NCI-H146 treated with DMSO at 0.1 percent for 48 hours (cell line): ENCODE data around the gene ATP13A2.
A peak's percentile ranks its signal among the peaks of the same experiment; 100 is the strongest.

Experiments
- DNase-seq: peaks from one replicate; lab custom pipeline; 2025; ENCODE audit not compliant: unreplicated experiment; lab: John Stamatoyannopoulos, UW

ATP13A2 gene

GRCh38 chr1:17011439-17012307, at the start of gene ATP13A2:
Gene ATP13A2 (minus strand): TSS chr1:17011928. CDS start chr1:17011738, 190 bp downstream.
- peak; percentile 59 for DNase-seq

- no peak for DNase-seq
Measured at GRCh38 chr1:17061486-17061885, 49.8 kb upstream of the ATP13A2 start.

GRCh38 chr1:17060306-17060749, 48.6 kb upstream of the ATP13A2 start:
- no peak for DNase-seq

GRCh38 chr1:17059391-17060305, 47.9 kb upstream of the ATP13A2 start:
- peak; percentile 35 for DNase-seq

- no peak for DNase-seq
Measured at GRCh38 chr1:17056551-17056950, 44.8 kb upstream of the ATP13A2 start.

- no peak for DNase-seq
Measured at GRCh38 chr1:17055801-17056200, 44.1 kb upstream of the ATP13A2 start.

GRCh38 chr1:17053685-17054410, 42.1 kb upstream of the ATP13A2 start, which contains the start of gene SDHB:
Gene SDHB (minus strand): TSS chr1:17054032. CDS start chr1:17054019, 13 bp downstream.
- peak; percentile 82 for DNase-seq

DNA sequence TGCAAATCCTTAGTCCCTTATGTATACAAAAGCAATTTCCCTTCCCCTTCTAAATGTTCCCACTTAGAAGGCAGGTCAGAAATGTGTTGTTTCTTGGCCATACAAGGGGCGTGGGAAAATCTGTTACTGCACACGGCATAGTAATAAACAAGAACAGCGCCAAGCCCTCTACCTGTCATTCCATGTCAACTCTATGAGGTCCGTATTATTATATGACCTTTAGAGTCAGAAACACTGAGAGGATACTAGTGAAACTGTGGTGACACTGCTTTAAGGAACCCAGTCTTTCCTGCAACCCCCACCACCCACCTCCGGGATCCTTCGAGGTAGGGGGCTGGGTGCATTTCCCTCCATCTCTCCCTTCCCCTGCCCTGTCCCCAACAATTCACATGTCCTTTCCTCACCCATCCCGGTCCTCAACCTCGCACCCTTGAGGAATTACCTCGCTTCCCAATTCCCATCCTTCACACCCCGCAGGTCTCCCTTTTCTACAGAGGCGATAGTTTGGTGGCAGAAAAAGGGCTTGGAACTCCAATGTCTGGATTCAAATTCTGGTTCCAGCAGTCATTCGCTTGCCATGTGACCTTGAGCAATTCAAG, 41.5 kb upstream of the ATP13A2 start:
- DNase-seq: no peak

GRCh38 chr1:17052641-17053040, 40.9 kb upstream of the ATP13A2 start:
- DNase-seq: no peak

DNA sequence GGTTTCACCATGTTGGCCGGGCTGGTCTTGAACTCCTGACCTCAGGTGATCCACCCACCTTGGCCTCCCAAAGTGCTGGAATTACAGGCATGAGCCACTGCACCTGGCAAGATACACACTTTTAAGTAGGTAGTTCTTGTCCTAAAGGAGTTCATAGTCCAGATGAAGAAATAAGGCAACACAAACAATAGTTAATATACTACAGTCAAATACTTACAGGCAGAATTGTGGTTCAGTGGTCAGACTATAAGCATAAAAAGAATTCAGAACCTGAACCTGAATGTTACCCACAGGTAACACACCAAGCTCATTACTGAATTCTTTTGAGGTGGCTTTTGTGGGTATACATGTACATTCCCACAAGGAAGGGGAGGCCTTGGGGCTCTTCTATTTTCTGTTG, 40.3 kb upstream of the ATP13A2 start:
- no peak for DNase-seq

- DNase-seq: no peak
Measured at GRCh38 chr1:17047924-17048323, 36.2 kb upstream of the ATP13A2 start.

DNA sequence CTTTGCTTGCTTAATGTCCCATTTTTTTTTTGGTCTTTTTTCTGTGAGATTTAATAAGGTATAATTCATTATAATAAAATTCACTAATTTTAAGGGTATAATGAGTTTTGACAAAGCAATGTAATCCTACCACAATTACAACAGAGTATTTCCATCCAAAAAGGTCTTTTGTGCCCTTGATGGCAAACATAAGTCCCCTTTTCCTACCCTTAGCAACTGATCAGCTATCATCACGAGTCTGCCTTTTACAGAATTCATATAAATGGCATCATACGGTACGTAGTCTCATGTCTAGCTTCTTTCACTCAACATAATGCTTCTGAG, 34.6 kb upstream of the ATP13A2 start:
- DNase-seq: no peak

GRCh38 chr1:17045634-17046333, 34.1 kb upstream of the ATP13A2 start:
- no peak for DNase-seq

GRCh38 chr1:17045150-17045549, 33.4 kb upstream of the ATP13A2 start:
- no peak for DNase-seq

DNA sequence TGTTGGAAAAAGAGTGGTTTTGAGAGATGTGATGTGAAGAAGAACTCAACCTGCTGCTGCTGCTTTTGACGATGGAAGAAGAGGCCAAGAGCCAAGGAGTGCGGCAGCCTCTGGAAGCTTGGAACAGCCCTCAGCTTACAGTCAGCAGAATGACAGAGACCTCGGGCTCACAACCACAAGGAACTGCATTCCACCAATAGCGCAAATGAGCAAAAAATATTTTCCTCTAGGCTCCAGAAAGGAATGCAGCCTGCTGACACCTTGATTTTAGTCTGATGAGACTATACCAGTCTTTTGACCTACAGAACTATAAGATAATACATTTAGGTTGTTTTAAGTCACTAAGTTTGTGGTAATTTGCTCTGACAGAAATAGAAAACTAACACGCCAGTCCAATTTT, 31.9 kb upstream of the ATP13A2 start:
- no peak for DNase-seq

GRCh38 chr1:17040135-17040534, 28.4 kb upstream of the ATP13A2 start:
- no peak for DNase-seq

GRCh38 chr1:17039522-17039921, 27.8 kb upstream of the ATP13A2 start:
- DNase-seq: no peak

DNA sequence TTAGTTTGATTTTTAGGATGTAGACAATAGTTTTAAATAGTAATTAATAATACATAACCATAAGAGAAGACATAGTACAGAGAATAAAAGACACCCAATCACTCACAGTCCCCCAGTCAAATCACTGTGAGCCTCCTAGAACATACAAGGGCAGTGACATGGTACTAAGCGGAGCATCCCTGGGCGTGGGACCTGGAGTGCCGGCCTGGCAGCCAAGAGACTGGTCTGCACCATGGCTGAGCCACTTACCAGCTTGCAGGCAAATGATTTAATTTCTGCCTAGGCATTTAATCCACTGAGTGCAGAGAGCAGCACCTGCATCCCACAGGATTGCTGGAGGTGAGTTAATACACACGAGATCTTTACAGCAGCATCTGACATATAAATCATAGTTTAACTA, 21.8 kb upstream of the ATP13A2 start:
- DNase-seq: no peak

DNA sequence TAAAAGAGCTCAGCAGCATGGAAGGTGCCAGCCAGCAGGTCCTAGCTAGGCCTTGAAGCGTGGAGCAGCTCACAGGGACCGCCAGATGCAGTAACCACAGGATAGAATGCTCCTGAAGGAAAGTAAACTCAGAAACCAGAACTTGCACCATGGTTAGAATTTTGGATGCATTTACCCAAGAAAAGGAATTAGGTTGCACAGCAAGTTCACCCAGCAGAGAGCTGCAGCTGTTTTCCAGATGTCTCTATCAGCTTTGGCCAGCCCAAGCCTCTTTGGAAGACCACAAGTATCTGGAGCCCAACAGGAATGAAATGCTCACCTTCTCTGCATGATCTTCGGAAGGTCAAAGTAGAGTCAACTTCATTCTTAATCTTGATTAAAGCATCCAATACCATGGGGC, 21.0 kb upstream of the ATP13A2 start:
- DNase-seq: no peak

DNA sequence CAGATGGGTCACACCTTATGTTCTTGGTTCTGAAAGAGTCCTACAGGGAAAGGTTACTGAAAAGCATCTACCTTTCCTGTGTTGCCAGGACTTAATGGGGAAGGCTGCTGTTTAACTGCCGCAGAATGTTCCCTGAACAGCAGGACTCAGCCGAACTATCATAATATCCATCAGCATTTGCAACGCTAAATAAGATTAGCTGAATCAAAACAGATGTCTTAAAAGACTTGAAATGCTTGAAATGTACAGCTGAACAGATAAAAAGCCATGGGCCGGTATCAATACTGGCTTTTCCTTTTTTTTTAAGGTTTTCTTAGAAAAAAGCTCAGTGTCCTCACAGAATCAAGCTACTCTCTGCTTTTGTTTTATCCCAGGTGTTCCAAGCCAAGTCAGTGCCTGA, 19.7 kb upstream of the ATP13A2 start:
- no peak for DNase-seq
